IgD-negative memory B cell (primary cell): ENCODE results near the gene ANK2. TPM values are rescaled to one million over a fixed set of nuclear protein-coding genes. Genes with fewer than 3 reads are reported as not detected.
A peak's percentile ranks its signal among the peaks of the same experiment; 100 is the strongest.

ENCODE experiments used
- H3K27ac Mint-ChIP-seq, 3 donors: one replicate each; pipeline ENCODE4 v1.8.0; 2020 to 2022; ENCODE audit warnings: mild to moderate bottlenecking in 3 of 3, mixed read lengths in 3 of 3, moderate library complexity in 1 of 3
- H3K27me3 Mint-ChIP-seq: one replicate; pipeline ENCODE4 v1.8.0; 2021; ENCODE audit warnings: mixed read lengths
- H3K36me3 Mint-ChIP-seq: one replicate; pipeline ENCODE4 v1.8.0; 2020; ENCODE audit warnings: mild to moderate bottlenecking, mixed read lengths
- H3K4me1 Mint-ChIP-seq, 3 donors: one replicate each; pipeline ENCODE4 v1.8.0; 2020 to 2022; ENCODE audit warnings: mixed read lengths in 3 of 3, mild to moderate bottlenecking in 1 of 3
- H3K4me3 Mint-ChIP-seq, 4 donors: one replicate each; pipeline ENCODE4 v1.8.0; 2020 to 2022; ENCODE audit warnings: mild to moderate bottlenecking in 4 of 4, mixed read lengths in 4 of 4, moderate library complexity in 3 of 4
- H3K9me3 Mint-ChIP-seq, 3 donors: one replicate each; pipeline ENCODE4 v1.8.0; 2020 to 2021; ENCODE audit warnings: mixed read lengths in 3 of 3, mild to moderate bottlenecking in 1 of 3
- polyA plus RNA-seq: library from polyadenylated mRNA; unstranded; fragments of 300-500 nt; fragmentation: Illumina TruSeq; gene quantifications from one replicate; pipeline ENCODE4 v1.2.3, GENCODE V29; 2021

The ANK2 gene
- polyA plus RNA-seq, 1 donor from 2014 or later, result not detected

GRCh38 chr4:113316879-113317278 lies 267.4 kb downstream of the ANK2 start:
- Mint-ChIP-seq H3K27me3 (no peaks in the 10 kb centered on the region), H3K36me3 (no peaks in the 10 kb centered on the region), H3K27ac (peak overlapping the region in 2 of 3 donors; percentile 4 to 20), H3K9me3 (no peaks in the 10 kb centered on the region), H3K4me3 (peak overlapping the region in 2 of 4 donors; percentile 44 to 68), H3K4me1 (peaks cover 6 to 10% (median 7%) of the 10 kb centered on the region in 3 donors)

- Mint-ChIP-seq H3K4me1 (peaks cover 6 to 10% (median 7%) of the 10 kb centered on the region in 3 donors), H3K4me3 (no peak overlapping the region), H3K9me3 (no peaks in the 10 kb centered on the region), H3K36me3 (no peaks in the 10 kb centered on the region), H3K27me3 (no peaks in the 10 kb centered on the region), H3K27ac (peak overlapping the region in 1 of 3 donors; percentile 4)
Observed at GRCh38 chr4:113317523-113317922, 268.1 kb downstream of the ANK2 start.

GRCh38 chr4:113322736-113323135 lies 273.3 kb downstream of the ANK2 start:
- Mint-ChIP-seq H3K27me3 (no peaks in the 10 kb centered on the region), H3K4me1 (no peaks in the 10 kb centered on the region), H3K36me3 (no peaks in the 10 kb centered on the region), H3K4me3 (no peak overlapping the region), H3K27ac (no peak overlapping the region), H3K9me3 (no peaks in the 10 kb centered on the region)

GRCh38 chr4:113325876-113326615 lies 276.6 kb downstream of the ANK2 start:
- Mint-ChIP-seq H3K27ac (no peak overlapping the region), H3K27me3 (no peaks in the 10 kb centered on the region), H3K36me3 (no peaks in the 10 kb centered on the region), H3K9me3 (no peaks in the 10 kb centered on the region), H3K4me1 (no peaks in the 10 kb centered on the region), H3K4me3 (no peak overlapping the region)

GRCh38 chr4:113327494-113327893 lies 278.0 kb downstream of the ANK2 start:
- no peaks in the 10 kb centered on the region for H3K36me3 Mint-ChIP-seq
- H3K4me1 Mint-ChIP-seq, result no peaks in the 10 kb centered on the region
- no peaks in the 10 kb centered on the region for H3K9me3 Mint-ChIP-seq
- H3K4me3 Mint-ChIP-seq, result no peak overlapping the region
- no peak overlapping the region for H3K27ac Mint-ChIP-seq
- peaks cover 2% of the 10 kb centered on the region for H3K27me3 Mint-ChIP-seq

- H3K4me3 Mint-ChIP-seq, result no peak overlapping the region
- no peaks in the 10 kb centered on the region for H3K9me3 Mint-ChIP-seq
- H3K27me3 Mint-ChIP-seq, result peaks cover 2% of the 10 kb centered on the region
- no peaks in the 10 kb centered on the region for H3K4me1 Mint-ChIP-seq
- no peak overlapping the region for H3K27ac Mint-ChIP-seq
- H3K36me3 Mint-ChIP-seq, result no peaks in the 10 kb centered on the region
Observed at GRCh38 chr4:113328514-113328913, 279.1 kb downstream of the ANK2 start.

GRCh38 chr4:113330200-113330599 lies 280.7 kb downstream of the ANK2 start:
- H3K36me3 Mint-ChIP-seq, result no peaks in the 10 kb centered on the region
- H3K9me3 Mint-ChIP-seq, result no peaks in the 10 kb centered on the region
- H3K27me3 Mint-ChIP-seq, result peaks cover 2% of the 10 kb centered on the region
- no peaks in the 10 kb centered on the region for H3K4me1 Mint-ChIP-seq
- no peak overlapping the region for H3K4me3 Mint-ChIP-seq
- no peak overlapping the region for H3K27ac Mint-ChIP-seq

- H3K36me3 Mint-ChIP-seq, result no peaks in the 10 kb centered on the region
- H3K27me3 Mint-ChIP-seq, result peaks cover 2% of the 10 kb centered on the region
- no peaks in the 10 kb centered on the region for H3K4me1 Mint-ChIP-seq
- H3K9me3 Mint-ChIP-seq, result no peaks in the 10 kb centered on the region
- H3K27ac Mint-ChIP-seq, result no peak overlapping the region
- H3K4me3 Mint-ChIP-seq, result no peak overlapping the region
Observed at GRCh38 chr4:113331811-113332210, 282.4 kb downstream of the ANK2 start.

GRCh38 chr4:113332701-113333100 lies 283.2 kb downstream of the ANK2 start:
- H3K27me3 Mint-ChIP-seq, result peaks cover 2% of the 10 kb centered on the region
- no peak overlapping the region for H3K27ac Mint-ChIP-seq
- H3K4me1 Mint-ChIP-seq, result no peaks in the 10 kb centered on the region
- peak overlapping the region in 1 of 4 donors; percentile 30 for H3K4me3 Mint-ChIP-seq
- H3K36me3 Mint-ChIP-seq, result no peaks in the 10 kb centered on the region
- no peaks in the 10 kb centered on the region for H3K9me3 Mint-ChIP-seq

- Mint-ChIP-seq H3K4me1 (no peaks in the 10 kb centered on the region), H3K9me3 (no peaks in the 10 kb centered on the region), H3K27ac (no peak overlapping the region), H3K36me3 (peaks cover 3% of the 10 kb centered on the region), H3K4me3 (no peak overlapping the region), H3K27me3 (peaks cover 2% of the 10 kb centered on the region)
Observed at GRCh38 chr4:113335746-113336145, 286.3 kb downstream of the ANK2 start.

GRCh38 chr4:113336556-113336955 lies 287.1 kb downstream of the ANK2 start:
- Mint-ChIP-seq H3K27me3 (peaks cover 2% of the 10 kb centered on the region), H3K9me3 (no peaks in the 10 kb centered on the region), H3K4me3 (no peak overlapping the region), H3K4me1 (no peaks in the 10 kb centered on the region), H3K36me3 (peaks cover 4% of the 10 kb centered on the region), H3K27ac (no peak overlapping the region)

GRCh38 chr4:113339430-113339813 lies 290.0 kb downstream of the ANK2 start:
- Mint-ChIP-seq H3K4me3 (no peak overlapping the region), H3K27ac (no peak overlapping the region), H3K27me3 (no peaks in the 10 kb centered on the region), H3K4me1 (no peaks in the 10 kb centered on the region), H3K9me3 (no peaks in the 10 kb centered on the region), H3K36me3 (peaks cover 4% of the 10 kb centered on the region)

GRCh38 chr4:113344100-113344499 lies 294.6 kb downstream of the ANK2 start:
- H3K36me3 Mint-ChIP-seq, result peaks cover 4% of the 10 kb centered on the region
- peaks cover 3% of the 10 kb centered on the region for H3K27me3 Mint-ChIP-seq

GRCh38 chr4:113347245-113347644 lies 297.8 kb downstream of the ANK2 start:
- H3K27ac Mint-ChIP-seq, result no peak overlapping the region
- no peaks in the 10 kb centered on the region for H3K4me1 Mint-ChIP-seq
- H3K36me3 Mint-ChIP-seq, result no peaks in the 10 kb centered on the region
- H3K27me3 Mint-ChIP-seq, result peaks cover 3% of the 10 kb centered on the region
- H3K9me3 Mint-ChIP-seq, result no peaks in the 10 kb centered on the region
- no peak overlapping the region for H3K4me3 Mint-ChIP-seq

More at GRCh38 chr4:113344100-113344499, 294.6 kb downstream of the ANK2 start:
- Mint-ChIP-seq H3K4me1 (no peaks in the 10 kb centered on the region), H3K27ac (no peak overlapping the region), H3K9me3 (no peaks in the 10 kb centered on the region), H3K4me3 (no peak overlapping the region)

GRCh38 chr4:113349430-113349829 lies 300.0 kb downstream of the ANK2 start:
- peaks cover 7% of the 10 kb centered on the region for H3K27me3 Mint-ChIP-seq
- H3K36me3 Mint-ChIP-seq, result no peaks in the 10 kb centered on the region
- no peak overlapping the region for H3K27ac Mint-ChIP-seq
- no peak overlapping the region for H3K4me3 Mint-ChIP-seq
- no peaks in the 10 kb centered on the region for H3K9me3 Mint-ChIP-seq
- peaks cover 0 to 6% (median 0%) of the 10 kb centered on the region in 3 donors for H3K4me1 Mint-ChIP-seq

GRCh38 chr4:113350576-113350975 lies 301.1 kb downstream of the ANK2 start:
- Mint-ChIP-seq H3K9me3 (no peaks in the 10 kb centered on the region), H3K27me3 (peaks cover 10% of the 10 kb centered on the region), H3K36me3 (no peaks in the 10 kb centered on the region), H3K4me1 (peaks cover 0 to 15% (median 1%) of the 10 kb centered on the region in 3 donors), H3K27ac (no peak overlapping the region), H3K4me3 (no peak overlapping the region)
